HL-60 (cell line): ENCODE results near the gene UNCX.

Experiments
- CTCF ChIP-seq: IDR thresholded peaks from one replicate; pipeline ENCODE4 v1.5.1; 2011; ENCODE audit warnings: low read length, control low read depth, inconsistent platforms; ENCODE audit not compliant: insufficient read depth
- POLR2AphosphoS5 ChIP-seq: IDR thresholded peaks from 2 replicates; pipeline ENCODE4 v1.6.1; 2012; ENCODE audit warnings: low read depth

GRCh38 chr7:1271656-1272055, 39.0 kb downstream of the UNCX start:
- TF ChIP-seq CTCF (no peak), POLR2AphosphoS5 (no peak)
